HG02885 (cell line): ENCODE results near the gene DBNDD1.
"Not testable (repeated sequence)": the region's sequence is repeated elsewhere in the genome, so short reads cannot be mapped to it uniquely, and the experiment has no call there.

Experiments used
- ATAC-seq: cut with Tn5 transposase; IDR thresholded peaks from one replicate; pipeline ENCODE4 v1.9.1; 2021; ENCODE audit warnings: mild to moderate bottlenecking; ENCODE audit not compliant: unreplicated experiment, poor library complexity

Gene DBNDD1

DNA sequence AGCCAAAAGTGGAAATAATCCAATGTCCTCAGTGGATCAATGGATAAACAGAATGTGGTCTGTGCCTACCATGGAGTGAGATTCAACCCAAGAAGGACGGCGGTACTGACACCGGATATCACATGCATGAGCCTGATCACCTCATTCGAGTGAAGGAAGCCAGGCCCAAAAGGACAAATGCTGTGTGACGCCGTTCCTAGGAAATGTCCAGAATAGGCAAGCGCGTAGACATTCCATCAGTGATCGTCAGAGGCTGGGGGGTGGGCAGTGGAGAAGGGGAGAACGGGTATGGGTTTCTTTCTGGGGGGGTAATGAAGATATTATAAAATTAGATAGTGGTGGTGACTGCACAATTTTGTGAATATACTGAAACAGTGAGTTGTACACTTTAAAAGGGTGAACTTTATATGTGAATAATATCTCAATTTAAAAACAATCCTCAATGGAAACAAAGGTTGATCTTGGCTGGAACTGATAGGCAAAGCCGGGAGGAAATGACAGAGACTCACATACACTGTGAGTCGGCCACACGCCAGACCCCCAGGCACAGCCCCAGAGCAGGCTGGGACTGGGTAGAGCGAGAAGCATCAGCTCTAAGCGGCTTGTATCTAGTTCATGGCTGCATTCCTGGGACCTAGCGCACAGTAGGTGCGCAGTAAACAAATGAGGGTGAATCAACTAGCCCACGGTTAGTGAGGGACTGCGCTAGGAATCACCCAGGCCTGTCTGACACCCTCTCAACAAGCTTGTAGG, 3.5 kb downstream of the DBNDD1 start:
- ATAC-seq, result no peak

DNA sequence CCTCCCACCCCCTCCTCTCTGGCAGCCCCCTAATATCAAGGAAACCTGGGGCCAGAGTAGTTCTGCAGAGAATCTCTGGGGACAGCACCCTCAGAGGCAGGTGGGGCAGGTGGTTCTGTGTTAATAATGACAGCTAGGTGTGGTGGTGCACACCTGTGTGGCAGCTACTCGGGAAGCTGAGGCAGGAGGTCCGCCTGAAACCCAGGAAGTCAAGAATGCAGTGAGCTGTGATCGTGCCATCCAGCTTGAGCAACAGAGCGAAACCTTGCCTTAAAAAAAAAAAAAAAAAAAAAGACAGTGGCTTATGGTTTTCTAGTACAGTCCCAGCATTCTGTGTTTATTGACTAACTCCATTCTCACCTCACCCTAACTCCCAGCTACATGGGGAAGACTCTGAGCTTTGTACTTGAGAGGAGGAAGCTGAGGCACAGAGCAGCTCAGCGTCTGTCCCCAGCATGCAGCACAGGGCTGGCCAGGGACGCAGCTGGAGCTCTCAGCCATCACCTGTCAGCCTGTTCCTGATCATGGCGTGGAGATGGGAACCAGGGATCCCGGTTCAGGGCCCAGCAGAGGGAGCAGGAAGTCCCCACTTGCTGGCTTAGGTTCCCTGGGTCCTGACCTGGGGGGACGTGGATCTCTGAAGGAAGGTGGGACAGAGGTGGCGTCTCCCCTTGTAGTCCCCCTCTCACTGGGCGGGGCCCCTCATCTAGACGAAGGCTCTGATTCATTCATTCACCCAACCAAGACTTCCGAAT, 6.1 kb downstream of the DBNDD1 start:
- no peak for ATAC-seq

DNA sequence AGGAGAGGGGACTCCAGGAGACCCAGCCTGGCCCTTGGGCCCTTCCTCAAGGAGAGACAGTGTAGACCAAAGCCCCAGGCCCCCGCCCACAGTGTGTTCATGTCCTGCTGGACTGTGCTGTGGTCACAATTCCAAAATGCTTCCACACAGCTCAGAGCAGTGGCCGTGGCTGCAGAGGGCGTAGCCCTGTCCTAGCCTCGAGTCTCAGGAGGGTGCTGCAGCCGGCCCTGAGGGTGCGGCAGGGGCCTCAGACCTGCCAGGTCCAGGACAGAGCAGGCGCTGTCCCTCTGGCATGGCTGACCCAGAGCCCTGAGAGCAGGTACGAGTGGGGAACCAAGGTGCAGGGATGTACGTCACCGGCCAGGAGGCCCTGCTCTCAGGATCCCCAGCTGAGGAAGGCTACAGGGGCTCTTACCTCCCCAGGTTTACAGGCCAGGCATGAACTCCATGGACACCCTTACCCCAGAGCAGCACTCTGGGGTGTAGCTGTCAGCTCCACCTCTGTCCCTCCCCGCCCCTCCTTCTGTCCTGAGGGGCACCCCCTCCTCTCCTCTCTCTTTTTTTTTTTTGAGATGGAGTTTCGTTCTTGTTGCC, 7.3 kb downstream of the DBNDD1 start:
- ATAC-seq, result no peak

DNA sequence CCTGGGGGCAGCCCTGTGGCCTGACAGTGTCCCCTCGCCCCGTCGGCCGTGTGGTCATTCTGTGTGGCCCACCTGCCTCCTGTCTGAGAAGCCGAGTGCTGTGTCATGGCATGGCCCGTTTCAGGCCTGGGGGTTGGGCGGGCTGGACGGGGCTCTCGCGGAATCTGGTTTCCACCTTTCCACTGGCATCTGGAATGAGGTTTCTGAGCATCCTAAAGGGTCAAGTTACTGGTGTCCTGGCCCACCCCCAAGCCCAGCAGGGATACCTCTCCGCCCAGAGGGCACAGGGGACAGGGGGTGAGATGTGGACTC, 7.8 kb downstream of the DBNDD1 start:
- ATAC-seq, result no peak

DNA sequence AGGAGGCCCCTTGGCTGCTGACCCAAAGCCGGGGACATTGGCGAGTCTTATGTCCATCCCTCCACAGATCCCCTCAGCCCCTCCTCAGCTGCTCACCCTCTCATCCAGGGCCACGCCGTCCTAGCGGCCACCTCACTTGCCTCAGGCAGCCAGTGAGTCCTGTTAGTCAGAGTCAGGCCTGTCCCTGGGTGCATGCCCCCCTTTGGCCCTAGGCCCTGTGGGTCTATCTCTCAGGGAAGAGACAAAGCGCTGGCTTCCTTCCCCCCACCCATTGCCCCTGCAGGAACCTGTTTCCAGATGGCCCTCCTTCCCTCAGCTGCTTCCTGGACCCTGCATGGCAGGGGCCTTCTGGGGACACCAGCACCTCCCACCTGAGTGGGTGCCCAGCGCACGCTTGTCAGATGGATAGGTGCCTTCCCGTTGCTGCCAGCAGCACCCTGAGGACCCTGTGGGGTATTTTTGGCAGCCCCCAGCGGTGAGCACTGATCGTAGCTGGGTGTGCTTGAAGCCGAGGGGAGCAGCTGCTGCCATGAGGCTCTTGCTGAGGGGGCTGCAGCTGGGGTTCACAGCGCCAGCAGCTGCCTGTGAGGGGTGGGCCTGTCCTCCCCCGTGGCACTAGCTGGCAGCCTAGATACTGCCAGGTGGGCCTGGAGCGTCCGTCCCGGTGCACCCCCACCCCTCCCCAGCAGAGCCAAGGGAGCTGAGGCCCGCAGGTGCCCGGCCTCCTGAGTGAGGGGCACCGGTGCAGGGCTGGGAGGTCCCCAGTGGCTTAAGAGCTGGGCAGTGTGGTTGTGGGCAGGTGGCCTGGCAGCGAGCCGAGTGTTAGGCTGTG, 8.4 kb downstream of the DBNDD1 start:
- ATAC-seq, result no peak

DNA sequence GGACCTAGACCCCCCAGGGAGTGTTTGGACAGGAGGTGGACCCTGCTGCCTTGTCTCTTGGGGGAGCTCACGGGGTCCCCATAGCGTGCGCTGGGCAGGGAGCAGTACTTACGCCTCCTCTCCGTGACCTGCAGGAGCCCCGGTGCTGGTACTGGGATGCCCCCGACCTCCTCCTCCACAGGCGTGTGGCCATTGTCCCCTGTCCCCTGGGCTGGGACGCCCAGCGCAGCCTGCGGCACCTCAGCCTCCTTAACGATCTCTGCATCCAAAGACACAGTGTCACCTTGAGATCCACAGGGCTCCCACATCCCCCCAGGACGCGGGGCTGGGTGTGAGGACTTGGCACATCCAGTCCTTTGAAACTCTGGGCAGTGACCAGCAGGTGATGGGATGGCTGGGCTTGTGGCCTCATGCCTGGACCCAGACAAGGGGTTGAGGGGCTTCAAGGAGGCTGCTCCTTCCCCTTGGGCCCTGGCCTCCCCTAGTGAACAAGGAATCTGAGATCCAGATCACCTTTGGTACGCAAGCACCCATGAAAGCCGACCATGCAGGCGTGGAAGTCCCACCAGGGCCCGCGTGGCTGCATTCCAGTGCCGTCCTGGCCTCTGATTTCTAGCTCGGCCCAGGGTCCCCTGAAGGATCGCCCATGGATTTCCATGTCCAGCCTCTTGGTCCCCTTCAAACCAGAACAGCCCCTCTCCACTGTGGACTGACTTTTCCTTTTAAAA, 9.9 kb downstream of the DBNDD1 start:
- ATAC-seq, result no peak

DNA sequence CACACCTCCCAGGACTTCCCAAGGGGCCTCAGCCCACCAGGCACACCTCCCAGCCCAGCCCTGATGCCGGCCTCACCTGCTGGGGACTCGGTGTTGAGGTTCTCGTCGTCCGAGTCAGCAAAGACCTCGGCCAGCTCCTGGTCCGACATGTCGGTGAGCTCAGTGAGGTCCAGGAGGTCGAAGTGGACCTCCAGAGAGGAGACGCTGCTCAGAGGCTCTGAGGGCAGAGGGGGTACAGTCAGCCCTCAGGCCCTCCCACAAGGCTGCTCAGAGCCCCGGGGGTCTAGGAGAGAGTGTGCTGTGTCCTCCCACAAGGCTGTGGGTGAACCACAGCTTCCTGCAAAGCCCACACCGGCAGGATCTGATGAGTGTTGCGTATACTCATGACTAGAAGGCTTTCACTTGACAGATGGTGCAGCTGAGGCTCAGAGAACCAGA, 10.5 kb downstream of the DBNDD1 start:
- ATAC-seq, result peak; percentile 59

DNA sequence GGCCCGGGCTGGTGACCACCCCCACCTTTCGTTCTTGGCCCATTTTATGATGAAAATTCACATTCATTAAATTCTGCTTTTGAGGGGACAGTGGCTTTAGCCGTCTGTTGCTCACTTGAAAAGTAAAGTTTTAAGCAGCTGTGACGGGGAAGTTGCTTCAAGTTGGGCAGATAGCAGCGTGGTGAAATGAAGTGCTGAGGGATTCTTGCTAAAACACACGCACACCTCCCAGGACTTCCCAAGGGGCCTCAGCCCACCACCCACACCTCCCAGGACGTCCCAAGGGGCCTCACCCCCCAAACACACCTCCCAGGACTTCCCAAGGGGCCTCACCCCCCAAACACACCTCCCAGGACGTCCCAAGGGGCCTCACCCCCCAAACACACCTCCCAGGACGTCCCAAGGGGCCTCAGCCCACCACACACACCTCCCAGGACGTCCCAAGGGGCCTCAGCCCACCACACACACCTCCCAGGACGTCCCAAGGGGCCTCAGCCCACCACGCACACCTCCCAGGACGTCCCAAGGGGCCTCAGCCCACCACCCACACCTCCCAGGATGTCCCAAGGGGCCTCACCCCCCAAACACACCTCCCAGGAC, 11.5 kb downstream of the DBNDD1 start:
- ATAC-seq, result not testable (repeated sequence)

DNA sequence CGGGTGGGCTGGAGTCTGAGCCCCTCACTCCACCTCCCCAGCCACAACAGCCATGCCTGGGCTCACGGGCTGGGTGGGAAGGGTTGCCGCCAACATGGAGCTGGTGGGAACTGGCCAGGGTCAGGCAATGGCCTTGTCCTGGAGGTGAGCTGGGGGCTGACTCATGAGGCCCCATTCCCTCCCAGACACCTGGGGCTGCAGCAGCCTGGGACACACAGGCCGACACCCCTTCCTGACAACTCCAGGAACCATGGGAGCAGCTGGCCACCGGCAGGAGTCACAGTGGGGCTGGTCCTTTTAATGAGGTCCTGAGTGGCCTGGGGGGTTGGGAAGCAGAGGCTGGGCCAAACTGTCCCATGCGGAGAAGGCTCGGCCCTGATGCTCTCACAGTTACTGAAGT, 12.2 kb downstream of the DBNDD1 start:
- ATAC-seq, result no peak

DNA sequence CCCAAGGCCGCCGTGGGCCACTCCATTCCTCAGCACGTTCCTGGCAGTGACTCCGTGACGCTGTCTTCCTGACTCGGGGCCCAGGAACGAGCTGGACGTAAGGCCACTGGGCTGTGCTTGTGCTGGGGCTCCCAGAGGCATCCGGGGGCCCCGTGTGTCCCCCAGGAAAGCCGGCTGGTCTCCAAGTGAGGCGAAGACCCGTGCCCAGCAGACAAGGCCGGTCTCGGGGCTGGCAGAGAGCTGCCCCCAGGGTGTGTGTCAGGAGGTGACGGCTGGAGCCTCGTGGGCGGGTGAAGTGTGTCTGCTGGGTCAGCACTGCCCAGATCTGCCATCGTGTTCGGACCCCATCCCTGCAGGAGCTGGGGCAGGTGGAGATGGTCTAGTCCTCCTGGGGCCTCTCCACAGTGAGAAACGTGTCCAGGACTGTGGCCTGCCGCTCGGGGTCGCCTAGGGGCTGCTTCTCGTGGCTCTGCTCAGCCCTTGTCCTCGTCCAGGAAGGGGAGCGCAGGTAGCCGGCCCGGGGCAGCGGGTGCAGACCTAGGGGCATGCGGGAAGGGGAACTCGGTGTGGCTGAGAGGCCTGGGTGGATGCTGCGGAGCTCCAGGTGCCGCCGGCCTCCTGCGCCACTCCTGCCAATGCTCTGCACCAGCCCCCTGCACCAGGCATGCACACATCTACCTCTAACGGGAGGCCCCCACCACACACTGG, 13.1 kb downstream of the DBNDD1 start:
- ATAC-seq, result no peak

DNA sequence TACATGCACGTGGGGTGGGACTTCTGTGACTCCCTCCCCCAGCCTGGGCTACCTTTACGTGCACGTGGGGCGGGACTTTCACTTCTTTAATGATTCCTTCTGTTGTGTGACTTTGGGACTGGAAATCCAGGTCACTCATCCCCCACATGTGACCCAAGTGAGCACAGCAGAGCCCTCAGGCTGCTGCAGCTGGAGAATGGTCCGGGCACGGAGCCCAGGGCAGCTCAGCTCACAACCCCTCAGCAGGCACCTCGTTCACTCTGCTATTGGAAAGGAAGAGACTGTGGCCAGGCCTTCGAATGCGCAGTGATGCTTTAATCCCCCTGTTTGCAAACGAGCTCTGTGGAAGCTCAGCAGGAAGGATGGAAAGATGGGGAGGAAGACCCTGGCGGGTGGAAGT, 14.7 kb downstream of the DBNDD1 start:
- no peak for ATAC-seq

DNA sequence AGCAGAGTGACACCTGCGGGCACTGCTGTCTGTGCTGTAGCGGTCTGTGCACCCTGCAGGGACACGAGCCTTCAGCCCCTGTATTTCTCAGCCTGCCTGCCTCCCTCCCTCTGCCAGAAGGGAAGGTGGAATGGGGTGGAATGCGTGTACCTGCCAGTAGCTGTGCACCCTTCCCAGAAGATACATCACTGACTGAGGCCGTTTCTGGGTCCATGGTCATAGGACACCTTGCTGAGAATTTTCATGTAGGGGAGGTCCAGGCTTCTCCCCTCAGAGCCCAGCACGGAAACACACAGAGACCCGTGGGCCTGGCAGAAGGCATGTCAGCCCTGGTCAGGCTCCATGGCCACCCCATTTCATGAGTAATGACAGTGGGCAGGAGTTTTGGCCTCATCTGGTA, 16.5 kb downstream of the DBNDD1 start:
- ATAC-seq, result no peak

DNA sequence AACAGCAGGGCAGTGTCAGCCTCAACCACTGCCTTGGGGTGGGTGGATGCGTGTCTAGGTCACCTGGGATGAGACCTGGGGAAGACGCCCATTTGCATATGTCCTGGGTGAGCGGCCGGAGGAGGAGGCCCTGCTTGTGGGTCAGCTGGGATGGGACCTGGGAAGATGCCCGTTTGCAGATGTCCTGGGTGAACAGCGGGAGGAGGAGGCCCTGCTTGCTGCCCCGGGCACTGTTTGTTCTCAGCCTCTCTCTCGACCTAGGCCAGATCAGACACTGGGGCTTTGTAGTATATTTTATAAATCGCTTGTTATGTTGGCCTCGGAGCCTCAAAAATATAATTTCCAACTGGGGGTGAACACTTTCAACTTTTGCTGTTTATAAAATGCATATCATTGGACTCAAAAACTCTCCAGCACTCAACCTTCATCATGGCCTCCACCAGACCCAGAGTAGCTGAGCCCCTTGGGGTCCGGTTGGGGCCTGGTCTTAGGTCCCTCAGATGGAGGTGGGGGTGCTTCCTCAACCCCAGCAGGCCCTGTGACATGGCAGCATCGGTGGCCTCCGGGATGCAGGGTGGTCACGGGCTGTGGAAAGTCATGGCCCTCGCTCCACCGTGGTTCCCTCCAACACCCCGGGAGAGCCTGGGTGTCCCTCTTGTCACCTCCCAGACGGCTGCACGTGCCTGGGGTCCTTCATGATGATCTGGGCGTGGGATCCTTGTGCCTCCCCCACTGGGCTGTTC, 17.3 kb downstream of the DBNDD1 start:
- ATAC-seq, result no peak

DNA sequence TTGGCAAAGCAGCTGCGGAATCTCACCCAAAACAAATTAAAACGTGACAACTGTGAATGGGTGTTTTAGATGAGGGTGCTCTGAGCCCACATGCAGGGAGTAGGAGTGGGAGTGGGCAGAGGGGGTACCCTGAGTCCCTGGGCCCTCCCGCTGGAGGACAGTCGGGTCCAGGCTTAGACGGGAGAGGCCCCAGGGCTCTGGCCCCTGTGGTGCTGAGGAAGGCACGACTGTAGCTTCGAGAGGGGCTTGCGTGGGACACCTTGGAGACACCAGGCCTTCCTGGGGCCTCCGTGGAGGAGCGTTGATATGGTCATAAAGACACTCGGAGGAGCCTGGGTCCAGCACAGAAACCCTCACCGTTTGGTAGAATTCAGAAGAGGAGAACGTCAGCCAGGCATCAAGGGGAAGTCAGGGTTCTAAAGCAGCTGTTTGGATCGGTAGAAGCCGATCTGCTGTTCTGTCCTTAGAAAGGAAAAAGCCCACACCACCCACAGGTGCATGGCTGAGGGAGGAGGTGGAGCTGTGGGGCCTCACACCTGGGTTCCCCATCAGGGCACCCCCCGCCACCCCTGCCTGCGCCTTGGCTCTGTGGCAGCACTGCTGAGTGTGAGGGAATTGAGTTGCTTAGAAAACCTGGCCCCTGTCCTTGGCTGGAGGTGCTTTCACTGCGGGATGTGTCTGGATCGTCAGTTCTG, 18.4 kb downstream of the DBNDD1 start:
- no peak for ATAC-seq

DNA sequence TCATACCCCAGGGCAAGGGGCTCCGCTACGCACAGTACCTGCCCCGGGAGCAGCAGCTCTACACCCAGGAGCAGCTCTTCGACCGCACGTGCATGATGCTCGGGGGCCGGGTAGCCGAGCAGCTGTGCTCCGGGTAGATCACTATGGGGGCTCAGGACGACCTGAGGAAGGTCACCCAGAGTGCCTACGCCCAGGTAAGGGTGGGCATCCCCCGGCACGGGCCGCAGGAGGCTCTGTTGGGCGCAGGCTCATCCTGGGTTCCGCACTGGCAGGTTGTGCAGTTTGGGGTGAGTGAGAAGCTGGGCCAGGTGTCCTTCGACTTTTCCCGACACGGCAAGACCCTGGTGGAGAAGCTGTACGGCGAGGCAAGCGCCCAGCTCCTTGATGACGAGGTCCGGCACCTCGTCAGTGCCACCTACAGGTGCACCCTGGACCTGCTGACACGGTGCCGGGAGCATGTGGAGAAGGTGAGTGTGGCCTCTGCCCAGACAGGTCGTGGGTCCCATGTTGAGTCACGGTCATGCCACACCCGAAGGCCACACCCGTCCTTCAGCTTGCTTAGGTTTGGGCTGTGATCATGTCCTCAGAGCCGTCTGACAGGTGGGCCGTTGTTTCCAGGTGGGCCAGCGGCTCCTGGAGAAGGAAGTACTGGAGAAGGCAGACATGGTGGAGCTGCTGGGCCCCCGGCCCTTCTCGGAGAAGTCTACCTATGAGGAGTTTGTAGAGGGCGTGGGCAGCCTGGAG, 19.3 kb downstream of the DBNDD1 start:
- no peak for ATAC-seq

DNA sequence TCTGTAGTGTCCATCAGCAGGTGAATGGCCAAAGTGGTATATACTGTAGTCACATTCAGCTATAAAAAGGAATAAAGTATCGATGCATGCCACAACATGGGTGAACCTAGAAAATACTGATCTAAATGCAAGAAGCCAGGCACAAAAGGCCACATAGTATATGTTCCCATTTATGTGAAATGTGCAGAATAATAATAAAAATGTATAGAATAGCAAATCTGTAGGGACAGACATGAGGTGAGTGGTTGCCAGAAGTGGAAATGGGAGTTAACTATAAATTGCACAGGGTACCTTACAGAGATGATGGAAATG, 23.1 kb downstream of the DBNDD1 start:
- no peak for ATAC-seq

DNA sequence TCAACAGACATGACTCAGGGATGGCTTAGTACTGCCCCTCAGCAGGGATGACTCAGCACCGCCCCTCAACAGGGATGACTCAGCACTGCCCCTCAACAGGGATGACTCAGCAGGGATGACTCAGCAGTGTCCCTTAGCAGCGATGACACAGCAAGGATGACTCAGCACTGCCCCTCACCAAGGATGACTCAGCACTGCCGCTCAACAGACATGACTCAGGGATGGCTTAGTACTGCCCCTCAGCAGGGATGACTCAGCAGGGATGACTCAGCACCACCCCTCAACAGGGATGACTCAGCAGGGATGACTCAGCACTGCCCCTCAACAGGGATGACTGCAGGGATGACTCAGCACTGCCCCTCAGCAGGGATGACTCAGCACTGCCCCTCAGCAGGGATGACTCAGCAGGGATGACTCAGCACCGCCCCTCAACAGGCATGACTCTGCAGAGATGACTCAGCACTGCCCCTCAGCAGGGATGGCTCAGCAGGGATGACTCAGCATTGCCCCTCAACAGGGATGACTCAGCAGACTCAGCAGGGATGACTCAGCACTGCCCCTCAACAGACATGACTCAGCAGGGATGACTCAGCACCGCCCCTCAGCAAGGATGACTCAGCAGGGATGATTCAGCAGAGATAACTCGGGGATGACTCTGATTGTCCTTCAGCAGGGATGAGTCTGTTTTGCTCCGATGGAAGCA, 23.6 kb downstream of the DBNDD1 start:
- not testable (repeated sequence) for ATAC-seq
